Peyer's patch (tissue), 4 donors: ENCODE results near the gene ATP2C2.

Experiments
- CTCF ChIP-seq, 6 experiments: fragments of 450-650 bp in 4 of 6; fragments of 200-600 bp in 2 of 6; sonication (generic) in 1 of 6; IDR thresholded peaks; one replicate each; pipeline ENCODE4 v1.5.1; 2017 to 2019; ENCODE audit warnings: antibody characterized with exemption in 6 of 6, mild to moderate bottlenecking in 3 of 6, moderate library complexity in 1 of 6
- POLR2A ChIP-seq, 2 donors: fragments of 450-650 bp; IDR thresholded peaks; one replicate each; pipeline ENCODE4 v1.5.1; 2017; ENCODE audit warnings: antibody characterized with exemption in 2 of 2, mild to moderate bottlenecking in 2 of 2, moderate library complexity in 2 of 2

- TF ChIP-seq CTCF (IDR thresholded peaks at IDR 0.05), result no peak
- no peak for TF ChIP-seq POLR2A (IDR thresholded peaks at IDR 0.05)
These were observed 112.9 kb downstream of the ATP2C2 start for GRCh38 chr16:84481051-84481735.
